OCI-LY1 (cell line): ENCODE data around the gene HOXA5.

Source experiments
- EZH2 ChIP-seq: fragments of 200-600 bp; sonication (generic), shearing (Covaris generic); IDR thresholded peaks from 2 replicates; pipeline ENCODE4 v1.8.0; 2017; ENCODE audit warnings: borderline replicate concordance, mixed run types, mild to moderate bottlenecking, antibody characterized with exemption, low read length, moderate library complexity, mixed read lengths
- TF ChIP-seq, protein P1 (sequence below): fragments of 200-600 bp; sonication (generic), shearing (Covaris generic); IDR thresholded peaks from 2 replicates; pipeline ENCODE4 v1.5.1; 2017; ENCODE audit warnings: mild to moderate bottlenecking, antibody characterized with exemption, low read length, moderate library complexity, mixed read lengths

GRCh38 chr7:27163288-27164044, 20.0 kb upstream of the HOXA5 start:
- TF ChIP-seq, protein P1, sequence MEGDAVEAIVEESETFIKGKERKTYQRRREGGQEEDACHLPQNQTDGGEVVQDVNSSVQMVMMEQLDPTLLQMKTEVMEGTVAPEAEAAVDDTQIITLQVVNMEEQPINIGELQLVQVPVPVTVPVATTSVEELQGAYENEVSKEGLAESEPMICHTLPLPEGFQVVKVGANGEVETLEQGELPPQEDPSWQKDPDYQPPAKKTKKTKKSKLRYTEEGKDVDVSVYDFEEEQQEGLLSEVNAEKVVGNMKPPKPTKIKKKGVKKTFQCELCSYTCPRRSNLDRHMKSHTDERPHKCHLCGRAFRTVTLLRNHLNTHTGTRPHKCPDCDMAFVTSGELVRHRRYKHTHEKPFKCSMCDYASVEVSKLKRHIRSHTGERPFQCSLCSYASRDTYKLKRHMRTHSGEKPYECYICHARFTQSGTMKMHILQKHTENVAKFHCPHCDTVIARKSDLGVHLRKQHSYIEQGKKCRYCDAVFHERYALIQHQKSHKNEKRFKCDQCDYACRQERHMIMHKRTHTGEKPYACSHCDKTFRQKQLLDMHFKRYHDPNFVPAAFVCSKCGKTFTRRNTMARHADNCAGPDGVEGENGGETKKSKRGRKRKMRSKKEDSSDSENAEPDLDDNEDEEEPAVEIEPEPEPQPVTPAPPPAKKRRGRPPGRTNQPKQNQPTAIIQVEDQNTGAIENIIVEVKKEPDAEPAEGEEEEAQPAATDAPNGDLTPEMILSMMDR, result no peak
- no peak for TF ChIP-seq EZH2
